Psoas muscle (tissue), 8 donors: ENCODE results near the gene BNC2. TPM values are rescaled to one million over a fixed set of nuclear protein-coding genes. Genes with fewer than 3 reads are reported as not detected.

Source experiments
- ATAC-seq, 4 donors: fragments of 200-7000 bp; cut with Tn5 transposase; one replicate each; pipeline ENCODE4 v1.9.1; 2020; ENCODE audit warnings: moderate library complexity in 3 of 4, mild to moderate bottlenecking in 2 of 4
- DNase-seq, 2 donors: peaks; one replicate each; pipeline ENCODE4 v3.0.0-alpha.2; 2020
- H3K27ac ChIP-seq: fragments of 200-600 bp; one replicate; pipeline ENCODE4 v1.8.0; 2022
- H3K27me3 ChIP-seq, 3 donors: fragments of 200-600 bp in 1 of 3; one replicate each; pipeline versions ENCODE4 v1.6.1 to v1.8.0; 2013 to 2022; ENCODE audit warnings: low read length in 2 of 3, mild to moderate bottlenecking in 2 of 3, moderate library complexity in 1 of 3; ENCODE audit not compliant: insufficient read depth in 3 of 3
- H3K36me3 ChIP-seq, 2 donors: fragments of 200-600 bp in 1 of 2; one replicate each; pipeline versions ENCODE4 v1.6.1 to v1.8.0; 2013 to 2022; ENCODE audit warnings: low read depth in 1 of 2, mild to moderate bottlenecking in 1 of 2, moderate library complexity in 1 of 2; ENCODE audit not compliant: insufficient read depth in 1 of 2
- H3K4me1 ChIP-seq: fragments of 200-600 bp; one replicate; pipeline ENCODE4 v1.8.0; 2022
- H3K4me3 ChIP-seq: fragments of 200-600 bp; one replicate; pipeline ENCODE4 v1.8.0; 2022; ENCODE audit warnings: mild to moderate bottlenecking
- H3K9me3 ChIP-seq: fragments of 200-600 bp; one replicate; pipeline ENCODE4 v1.8.0; 2022
- CTCF ChIP-seq: fragments of 200-600 bp; IDR thresholded peaks from one replicate; pipeline ENCODE4 v1.8.0; 2022; ENCODE audit warnings: antibody characterized with exemption
- WGBS, 3 donors: extraction: QIAGEN DNeasy Blood & Tissue Kit; methylation state at CpG; one replicate each; pipeline versions ENCODE4 v1.1.6 to v1.1.7; 2013; 5-methylcytosine and 5-hydroxymethylcytosine counted together
- intact Hi-C, 2 donors: fragments of 100-400 bp; cut with DNase I; formaldehyde crosslinking; loops; one replicate each; pipeline versions ENCODE4 v1.11.0 to v1.14.2; 2022
- polyA plus RNA-seq, 3 donors: library from polyadenylated mRNA; stranded (reverse); fragments of 200-250 nt; gene quantifications; one replicate each; pipeline ENCODE4 v1.2.3, GENCODE V29; 2013
- total RNA-seq, 4 donors: library from RNA; stranded (reverse); fragmentation: NEBNext Ultra II Directional in 2 of 4; extraction: Animal tissue kit (Norgen Biotek cat#: 25700) in 2 of 4; gene quantifications; one replicate each; pipeline versions ENCODE4 v1.2.1 to v1.2.4, GENCODE V29; 2021 to 2023
- donor health status: healthy with polysubstance abuse.
- donor health status: DM: no; HTN: no; CAD: no; lungs with moderate emphysema.
- donor health status: Bipolar disorder and iron deficiency.
- donor health status: healthy.
- donor health status: DM: yes; HTN: yes; CAD: no.
- donor health status: DM: no; HTN: no; CAD: no.
- donor health status: DM: no; HTN: no; CAD: no.
- donor health status: DM: yes; HTN: yes; CAD: no.

Gene BNC2
- total and polyA plus RNA-seq, 7 donors, result 1.3 to 168 (median 44.1) TPM

DNA sequence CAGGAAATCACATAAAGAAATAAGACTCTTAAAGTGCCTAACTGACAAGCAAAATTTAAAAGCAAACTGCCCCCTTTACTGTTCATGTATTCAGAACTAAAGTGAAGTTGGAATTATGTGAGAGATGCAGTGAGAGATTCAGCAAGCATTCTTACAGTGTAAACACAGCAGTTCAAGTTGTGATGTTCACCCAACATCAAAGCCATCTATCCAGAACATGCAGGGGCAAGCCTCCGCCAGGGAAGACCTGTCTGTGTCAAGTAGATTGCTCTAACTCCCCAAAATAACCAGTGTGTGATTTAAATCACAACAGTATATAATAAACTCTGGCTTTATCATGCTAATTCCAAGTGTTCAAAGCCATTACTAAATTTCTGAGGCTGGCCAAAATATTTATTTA is 233.3 kb downstream of the BNC2 start:
- no peaks in the 10 kb centered on the region for H3K27me3 ChIP-seq
- H3K27ac ChIP-seq, result no peak overlapping the region
- intact Hi-C loops, result no loop called here
- DNase-seq (no peak), ATAC-seq (no peak)
- no peak for TF ChIP-seq CTCF
- no peaks in the 10 kb centered on the region for H3K9me3 ChIP-seq
- no peaks in the 10 kb centered on the region for H3K36me3 ChIP-seq
- H3K4me1 ChIP-seq, result peaks cover 13% of the 10 kb centered on the region
- WGBS, 3 donors, result 94 to 100% (median 96%) methylated on average over 1 of the region's 1 CpG
- H3K4me3 ChIP-seq, result no peak overlapping the region

DNA sequence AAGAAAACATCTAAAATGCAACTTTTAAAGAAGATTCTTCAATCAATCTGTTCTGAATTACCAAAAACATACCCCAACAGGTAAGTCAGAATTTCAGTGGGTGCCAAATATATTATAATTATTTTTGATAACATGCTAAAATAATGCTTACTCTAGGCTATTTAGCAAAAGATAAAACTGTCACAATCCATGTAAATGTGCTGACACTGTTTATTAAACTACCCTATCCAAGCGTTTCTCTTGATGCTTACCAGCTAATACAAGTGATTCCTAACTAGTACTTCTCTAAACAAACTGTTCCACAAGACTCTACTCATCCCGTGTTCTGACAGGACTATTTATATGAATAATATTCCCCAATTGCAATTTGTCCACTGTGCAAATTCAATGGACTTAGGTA is 236.7 kb downstream of the BNC2 start:
- TF ChIP-seq CTCF, result no peak
- no peak for ATAC-seq
- no peak for DNase-seq
- H3K27ac ChIP-seq, result no peak overlapping the region
- H3K4me3 ChIP-seq, result no peak overlapping the region
- intact Hi-C loops, result no loop called here
- no peaks in the 10 kb centered on the region for H3K27me3 ChIP-seq
- H3K4me1 ChIP-seq, result peaks cover 7% of the 10 kb centered on the region
- H3K36me3 ChIP-seq, result no peaks in the 10 kb centered on the region
- H3K9me3 ChIP-seq, result no peaks in the 10 kb centered on the region
- 84 to 95% (median 91%) methylated on average over 2 of the region's 2 CpGs for WGBS, 3 donors

- no peak overlapping the region for H3K4me3 ChIP-seq
- no peaks in the 10 kb centered on the region for H3K27me3 ChIP-seq
- ATAC-seq (no peak), DNase-seq (no peak)
- H3K27ac ChIP-seq, result peak overlapping the region; percentile 81
- no peaks in the 10 kb centered on the region for H3K9me3 ChIP-seq
- TF ChIP-seq CTCF, result no peak
- peaks cover 31% of the 10 kb centered on the region for H3K4me1 ChIP-seq
- intact Hi-C loops, result loop anchor here in 1 of 2 donors (10.0 kb wide), 1 partner anchor 96 kb away; no protein-coding TSS in a partner anchor
- 56 to 71% (median 63%) methylated on average over 7 of the region's 7 CpGs for WGBS, 3 donors
- no peaks in the 10 kb centered on the region for H3K36me3 ChIP-seq
These were observed 242.1 kb downstream of the BNC2 start for GRCh38 chr9:16628413-16628812.

- peak; percentile 29 to 65 (median 40) for ATAC-seq
- intact Hi-C loops, result loop anchor here in 1 of 2 donors (10.0 kb wide), 1 partner anchor 97 kb away; no protein-coding TSS in a partner anchor
- DNase-seq, result peak in 1 of 2 donors; percentile 19
These were observed 242.5 kb downstream of the BNC2 start for GRCh38 chr9:16627967-16628366.

More at GRCh38 chr9:16627967-16628366, 242.5 kb downstream of the BNC2 start:
- TF ChIP-seq CTCF, result no peak
- no peaks in the 10 kb centered on the region for H3K36me3 ChIP-seq
- no peaks in the 10 kb centered on the region for H3K27me3 ChIP-seq
- WGBS, 3 donors, result 42 to 68% (median 50%) methylated on average over 6 of the region's 6 CpGs
- no peaks in the 10 kb centered on the region for H3K9me3 ChIP-seq
- H3K4me3 ChIP-seq, result no peak overlapping the region
- peaks cover 31% of the 10 kb centered on the region for H3K4me1 ChIP-seq
- peak overlapping the region; percentile 81 for H3K27ac ChIP-seq
